NB4 (cell line): Measurements from ENCODE around the gene TNFRSF11A.

Source experiments
- MYC ChIP-seq: IDR thresholded peaks from 2 replicates; pipeline ENCODE4 v1.6.1; 2011; ENCODE audit warnings: low read depth, low read length
- POLR2A ChIP-seq: IDR thresholded peaks from 2 replicates; pipeline ENCODE4 v1.6.1; 2011; ENCODE audit warnings: mild to moderate bottlenecking; ENCODE audit not compliant: insufficient read length; ENCODE audit errors: extremely low read depth
- TF ChIP-seq, protein P1 (sequence below): IDR thresholded peaks from one replicate; pipeline ENCODE4 v1.5.1; 2012; ENCODE audit warnings: low read depth, low read length
- TF ChIP-seq, protein P2 (sequence below): IDR thresholded peaks from 2 replicates; pipeline ENCODE4 v1.6.1; 2011; ENCODE audit warnings: low read depth, low read length

DNA sequence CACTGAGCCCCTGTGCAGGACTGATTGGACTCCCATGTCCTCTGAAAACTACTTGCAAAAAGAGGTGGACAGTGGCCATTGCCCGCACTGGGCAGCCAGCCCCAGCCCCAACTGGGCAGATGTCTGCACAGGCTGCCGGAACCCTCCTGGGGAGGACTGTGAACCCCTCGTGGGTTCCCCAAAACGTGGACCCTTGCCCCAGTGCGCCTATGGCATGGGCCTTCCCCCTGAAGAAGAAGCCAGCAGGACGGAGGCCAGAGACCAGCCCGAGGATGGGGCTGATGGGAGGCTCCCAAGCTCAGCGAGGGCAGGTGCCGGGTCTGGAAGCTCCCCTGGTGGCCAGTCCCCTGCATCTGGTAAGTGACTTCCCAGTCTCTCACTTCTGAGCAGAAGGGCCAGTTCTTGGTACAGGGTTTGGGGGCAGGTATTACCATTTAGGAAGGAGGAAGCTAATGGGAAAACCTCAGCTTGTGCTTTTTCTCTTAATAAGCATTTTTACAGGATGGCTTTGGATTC is 44.1 kb downstream of the TNFRSF11A start:
- TF ChIP-seq, protein P1, sequence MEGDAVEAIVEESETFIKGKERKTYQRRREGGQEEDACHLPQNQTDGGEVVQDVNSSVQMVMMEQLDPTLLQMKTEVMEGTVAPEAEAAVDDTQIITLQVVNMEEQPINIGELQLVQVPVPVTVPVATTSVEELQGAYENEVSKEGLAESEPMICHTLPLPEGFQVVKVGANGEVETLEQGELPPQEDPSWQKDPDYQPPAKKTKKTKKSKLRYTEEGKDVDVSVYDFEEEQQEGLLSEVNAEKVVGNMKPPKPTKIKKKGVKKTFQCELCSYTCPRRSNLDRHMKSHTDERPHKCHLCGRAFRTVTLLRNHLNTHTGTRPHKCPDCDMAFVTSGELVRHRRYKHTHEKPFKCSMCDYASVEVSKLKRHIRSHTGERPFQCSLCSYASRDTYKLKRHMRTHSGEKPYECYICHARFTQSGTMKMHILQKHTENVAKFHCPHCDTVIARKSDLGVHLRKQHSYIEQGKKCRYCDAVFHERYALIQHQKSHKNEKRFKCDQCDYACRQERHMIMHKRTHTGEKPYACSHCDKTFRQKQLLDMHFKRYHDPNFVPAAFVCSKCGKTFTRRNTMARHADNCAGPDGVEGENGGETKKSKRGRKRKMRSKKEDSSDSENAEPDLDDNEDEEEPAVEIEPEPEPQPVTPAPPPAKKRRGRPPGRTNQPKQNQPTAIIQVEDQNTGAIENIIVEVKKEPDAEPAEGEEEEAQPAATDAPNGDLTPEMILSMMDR = no peak
- TF ChIP-seq POLR2A (no peak), MYC (no peak)
- TF ChIP-seq, protein P2, sequence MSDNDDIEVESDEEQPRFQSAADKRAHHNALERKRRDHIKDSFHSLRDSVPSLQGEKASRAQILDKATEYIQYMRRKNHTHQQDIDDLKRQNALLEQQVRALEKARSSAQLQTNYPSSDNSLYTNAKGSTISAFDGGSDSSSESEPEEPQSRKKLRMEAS = no peak
